Prostate gland (tissue), 2 donors: ENCODE data around the gene NPLOC4.

ENCODE experiments used
- CTCF ChIP-seq, 4 experiments: fragments of 200-600 bp in 2 of 4; fragments of 450-650 bp in 2 of 4; sonication (generic) in 2 of 4; IDR thresholded peaks; 1 replicate in 3 of 4; 2 replicates in 1 of 4; pipeline ENCODE4 v1.5.1; 2016 to 2019; ENCODE audit warnings: antibody characterized with exemption in 4 of 4, mild to moderate bottlenecking in 2 of 4, moderate library complexity in 2 of 4
- POLR2AphosphoS5 ChIP-seq: sonication (generic); formaldehyde crosslinking; IDR thresholded peaks from one replicate; pipeline ENCODE4 v1.6.1; 2017; ENCODE audit warnings: antibody characterized with exemption

GRCh38 chr17:81511804-81512561 is 124.9 kb downstream of the NPLOC4 start:
- TF ChIP-seq CTCF (IDR thresholded peaks at IDR 0.05), result no peak
- no peak for TF ChIP-seq POLR2AphosphoS5
